ENCODE measurements around the gene RAB3B.

- TF ChIP-seq POLR2A (IDR thresholded peaks at IDR 0.05; ENCODE audit: low read length) (no peak), GATA1 (IDR thresholded peaks at IDR 0.05; ENCODE audit: low read depth, low read length) (no peak)
Observed at GRCh38 chr1:51956528-51957509, 33.7 kb downstream of the RAB3B start.

Measured in erythroblast (primary cell).